ENCODE results near the gene DENND1A.
"Not testable (repeated sequence)": the region's sequence is repeated elsewhere in the genome, so short reads cannot be mapped to it uniquely, and the experiment has no call there.

DENND1A gene

DNA sequence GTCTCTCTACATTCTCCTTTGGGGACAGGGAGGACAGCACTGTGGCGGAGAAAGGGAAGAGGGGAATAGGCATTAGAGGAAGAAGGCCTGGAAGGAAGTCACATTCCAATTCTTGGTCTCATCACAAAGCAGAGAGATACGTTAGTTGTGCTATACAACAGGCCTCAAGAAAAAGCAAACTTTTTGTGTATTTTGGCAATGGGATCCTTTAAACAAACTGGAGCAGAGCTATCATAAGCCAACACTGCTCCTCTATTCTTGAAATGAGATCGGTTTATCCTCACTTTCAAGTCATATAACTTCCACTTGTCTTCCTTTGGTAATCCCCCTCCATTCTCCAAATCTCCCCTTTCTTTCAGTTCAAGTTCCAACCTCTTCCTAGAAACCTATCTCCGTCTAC, 6.5 kb downstream of the DENND1A start:
- DNase-seq (ENCODE audit: low read depth in 2 of 2) = no peak

- DNase-seq (ENCODE audit: low read depth in 2 of 2) = no peak
These were observed 7.0 kb downstream of the DENND1A start for GRCh38 chr9:123922911-123923310.

- DNase-seq (ENCODE audit: low read depth in 2 of 2) = no peak
These were observed 7.5 kb downstream of the DENND1A start for GRCh38 chr9:123922431-123922830.

- DNase-seq (ENCODE audit: low read depth in 2 of 2) = no peak
These were observed 15.3 kb downstream of the DENND1A start for GRCh38 chr9:123914517-123915196.

- DNase-seq (ENCODE audit: low read depth in 2 of 2) = no peak
These were observed 17.6 kb downstream of the DENND1A start for GRCh38 chr9:123912167-123912897.

GRCh38 chr9:123911024-123911423, 18.9 kb downstream of the DENND1A start:
- DNase-seq (ENCODE audit: low read depth in 2 of 2) = no peak

- not testable (repeated sequence) for DNase-seq (ENCODE audit: low read depth in 2 of 2)
These were observed 20.7 kb downstream of the DENND1A start for GRCh38 chr9:123909192-123909591.

GRCh38 chr9:123903550-123903949, 26.4 kb downstream of the DENND1A start:
- DNase-seq (ENCODE audit: low read depth in 2 of 2) = not testable (repeated sequence)

GRCh38 chr9:123894822-123895221, 35.1 kb downstream of the DENND1A start:
- DNase-seq (ENCODE audit: low read depth in 2 of 2) = no peak

DNA sequence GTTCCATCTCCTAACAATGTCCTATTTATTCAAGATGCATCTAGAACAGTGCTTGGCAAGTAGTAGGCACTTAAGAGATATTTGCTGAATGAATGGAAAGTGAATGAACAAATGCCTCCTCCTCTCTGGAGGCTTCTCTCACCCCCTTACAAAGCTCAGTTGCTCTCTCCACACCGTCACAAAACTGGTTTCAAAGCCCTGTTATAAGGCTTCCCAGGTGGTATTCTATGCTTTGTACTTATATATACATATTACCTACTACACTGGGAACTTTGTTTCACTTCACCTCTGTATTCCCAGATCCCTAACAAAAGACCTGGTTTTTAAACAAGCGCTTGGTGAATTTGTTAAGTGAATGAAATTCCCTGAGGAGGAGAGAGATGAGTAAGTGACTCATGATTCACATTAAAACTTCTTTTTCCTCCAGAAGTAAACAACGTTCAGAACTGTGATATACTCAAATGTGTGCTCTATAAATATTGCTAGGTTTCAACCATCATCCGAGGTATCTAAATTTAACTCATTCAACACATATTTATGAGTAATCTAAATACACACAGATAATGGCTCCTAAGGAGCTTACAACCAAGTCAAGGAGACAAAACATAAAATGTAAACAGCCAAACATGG, 36.0 kb downstream of the DENND1A start:
- no peak for DNase-seq (ENCODE audit: low read depth in 2 of 2)

DNA sequence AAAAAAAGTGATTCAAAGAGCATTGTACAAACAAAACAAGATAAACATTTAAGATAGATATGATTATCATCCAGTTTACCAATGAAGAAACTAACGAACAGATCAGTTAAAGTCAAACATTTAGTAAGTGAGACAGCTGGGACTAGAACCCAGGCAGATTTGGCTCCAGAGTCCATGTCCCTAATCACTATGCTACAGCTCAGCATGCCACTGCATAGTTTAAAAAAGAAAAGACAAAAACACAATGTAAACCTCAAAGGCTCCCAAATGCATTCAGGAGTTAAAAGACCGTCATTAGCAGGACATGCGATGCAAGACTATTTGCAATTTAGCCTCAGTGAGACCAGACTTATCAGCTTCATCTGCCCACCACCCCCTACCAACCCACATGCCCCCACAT, 36.8 kb downstream of the DENND1A start:
- no peak for DNase-seq (ENCODE audit: low read depth in 2 of 2)

GRCh38 chr9:123887837-123888236, 42.1 kb downstream of the DENND1A start:
- DNase-seq (ENCODE audit: low read depth in 2 of 2) = no peak

- DNase-seq (ENCODE audit: low read depth in 2 of 2) = not testable (repeated sequence)
These were observed 44.1 kb downstream of the DENND1A start for GRCh38 chr9:123885834-123886233.

DNA sequence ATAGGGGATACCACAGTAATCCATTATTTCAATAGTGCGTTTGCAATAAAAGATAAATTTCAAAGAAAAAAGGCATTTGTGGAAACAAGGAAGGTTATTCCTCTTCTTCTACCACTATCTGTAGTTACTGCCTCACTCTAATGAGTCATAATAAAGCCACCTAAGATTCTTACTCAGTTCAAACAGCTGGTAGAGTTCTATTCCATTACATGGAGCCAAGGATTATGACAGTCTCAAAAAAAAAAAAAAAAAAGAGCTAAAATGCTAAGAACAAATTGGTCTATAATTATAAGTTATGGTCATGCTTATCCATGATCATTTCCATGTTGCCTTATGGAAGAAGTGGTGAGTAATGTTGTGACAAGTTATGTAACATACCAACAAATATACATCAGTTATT, 46.3 kb downstream of the DENND1A start:
- no peak for DNase-seq (ENCODE audit: low read depth in 2 of 2)

GRCh38 chr9:123881604-123882003, 48.3 kb downstream of the DENND1A start:
- no peak for DNase-seq (ENCODE audit: low read depth in 2 of 2)

DNA sequence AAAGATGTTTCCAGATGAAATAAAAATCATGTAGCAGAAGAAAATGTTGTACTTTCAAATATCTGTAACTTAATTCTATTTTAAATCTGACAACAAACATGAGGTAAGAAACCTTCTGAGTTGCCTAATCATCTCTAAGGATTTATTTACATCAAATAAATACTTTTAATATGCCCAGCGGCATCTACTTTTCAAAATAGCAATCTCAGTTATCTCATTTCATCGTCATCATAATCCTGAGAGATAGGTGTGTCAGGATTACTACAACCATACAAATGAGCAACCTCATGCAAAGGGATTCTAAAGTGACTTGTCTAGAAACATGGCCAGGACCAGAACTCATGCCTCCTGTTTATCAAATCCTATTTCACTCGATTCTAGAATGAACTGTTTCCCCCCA, 49.5 kb downstream of the DENND1A start:
- no peak for DNase-seq (ENCODE audit: low read depth in 2 of 2)

GRCh38 chr9:123876750-123877149, 53.2 kb downstream of the DENND1A start:
- no peak for DNase-seq (ENCODE audit: low read depth in 2 of 2)

DNA sequence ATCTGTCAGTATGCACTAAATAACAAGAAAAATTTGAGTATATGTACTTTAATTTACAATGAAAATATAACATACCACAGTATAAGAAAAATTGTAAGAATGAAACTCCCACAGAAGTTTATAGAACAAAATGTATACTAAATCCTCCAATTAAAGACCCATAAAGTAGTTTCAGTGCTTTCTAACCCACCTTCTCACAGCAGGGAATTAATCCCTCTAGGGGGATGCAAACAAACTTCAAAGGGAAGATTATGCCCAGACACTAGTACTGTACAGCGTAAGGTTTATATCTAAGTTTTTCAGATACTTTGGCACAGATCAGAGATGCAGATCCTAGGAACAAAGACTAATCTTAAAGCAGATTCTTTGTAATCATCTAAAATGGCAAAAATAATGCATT, 57.2 kb downstream of the DENND1A start:
- DNase-seq (ENCODE audit: low read depth in 2 of 2) = no peak

GRCh38 chr9:123871781-123872180, 58.1 kb downstream of the DENND1A start:
- no peak for DNase-seq (ENCODE audit: low read depth in 2 of 2)

- no peak for DNase-seq (ENCODE audit: low read depth in 2 of 2)
These were observed 61.9 kb downstream of the DENND1A start for GRCh38 chr9:123868002-123868401.

GRCh38 chr9:123867034-123867433, 62.9 kb downstream of the DENND1A start:
- DNase-seq (ENCODE audit: low read depth in 2 of 2) = no peak

DNA sequence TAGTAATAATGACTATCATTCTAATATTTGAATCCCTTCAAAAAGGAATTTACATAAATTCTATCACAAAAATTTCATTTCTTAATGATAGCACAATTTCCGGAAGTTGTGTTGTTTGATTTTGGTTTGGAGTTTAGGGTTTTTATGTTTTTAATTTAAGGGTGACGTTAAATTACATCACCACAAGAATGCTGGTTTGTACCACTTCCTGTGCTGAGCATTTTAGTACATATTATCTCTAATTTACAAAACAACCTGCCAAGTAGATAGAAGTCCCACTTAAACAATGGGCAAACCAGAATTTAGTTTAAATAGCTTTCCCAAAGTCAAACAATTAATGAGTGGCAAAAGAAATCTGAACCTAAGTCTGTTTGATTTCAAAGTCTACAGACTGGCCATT, 63.4 kb downstream of the DENND1A start:
- DNase-seq (ENCODE audit: low read depth in 2 of 2) = no peak
